RWPE1 (cell line): ENCODE measurements around the gene NRXN3.

Source experiments
- CTCF ChIA-PET: fragments of 350-600 bp; sonication (Branson Sonifier 250); formaldehyde crosslinking; extraction: SDS; loops from one replicate; lab custom pipeline; 2021; lab: Yijun Ruan, JAX
- POLR2A ChIA-PET: fragments of 400-600 bp; formaldehyde crosslinking; extraction: SDS; loops from one replicate; lab custom pipeline; 2020; ENCODE audit warnings: antibody characterized with exemption; ENCODE audit not compliant: low non-redundant PET; lab: Yijun Ruan, JAX
- DNase-seq: peaks from one replicate; pipeline ENCODE4 v3.0.0; 2012; ENCODE audit warnings: low spot score
- H3K27ac ChIP-seq: fragments of 450-650 bp; 2 replicates; pipeline ENCODE4 v1.5.1; 2017
- TF ChIP-seq, protein P1 (sequence below): fragments of 450-650 bp; conservative IDR thresholded peaks from 2 replicates; pipeline ENCODE4 v1.5.1; 2017; ENCODE audit warnings: low read depth, mild to moderate bottlenecking

Gene NRXN3

DNA sequence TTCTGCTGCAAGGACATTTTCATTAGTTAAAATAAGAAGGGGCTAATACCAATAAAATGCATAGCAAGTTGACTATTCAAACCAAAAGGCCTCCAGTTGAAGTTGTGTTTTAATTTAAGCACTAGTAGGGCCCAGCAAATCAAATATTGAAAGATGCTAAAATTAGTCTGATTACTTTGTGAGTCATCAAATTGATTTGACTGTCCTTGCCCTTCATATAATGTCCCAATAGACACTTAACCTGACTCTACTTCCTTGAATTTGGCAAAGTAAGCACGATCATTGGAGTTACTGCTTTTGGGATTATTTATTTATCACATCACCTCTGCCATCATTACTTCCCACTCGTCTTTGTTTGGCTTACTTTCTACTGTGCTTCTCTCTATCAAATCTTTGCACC, 1242.6 kb downstream of the NRXN3 start:
- no peak overlapping the region for H3K27ac ChIP-seq

DNA sequence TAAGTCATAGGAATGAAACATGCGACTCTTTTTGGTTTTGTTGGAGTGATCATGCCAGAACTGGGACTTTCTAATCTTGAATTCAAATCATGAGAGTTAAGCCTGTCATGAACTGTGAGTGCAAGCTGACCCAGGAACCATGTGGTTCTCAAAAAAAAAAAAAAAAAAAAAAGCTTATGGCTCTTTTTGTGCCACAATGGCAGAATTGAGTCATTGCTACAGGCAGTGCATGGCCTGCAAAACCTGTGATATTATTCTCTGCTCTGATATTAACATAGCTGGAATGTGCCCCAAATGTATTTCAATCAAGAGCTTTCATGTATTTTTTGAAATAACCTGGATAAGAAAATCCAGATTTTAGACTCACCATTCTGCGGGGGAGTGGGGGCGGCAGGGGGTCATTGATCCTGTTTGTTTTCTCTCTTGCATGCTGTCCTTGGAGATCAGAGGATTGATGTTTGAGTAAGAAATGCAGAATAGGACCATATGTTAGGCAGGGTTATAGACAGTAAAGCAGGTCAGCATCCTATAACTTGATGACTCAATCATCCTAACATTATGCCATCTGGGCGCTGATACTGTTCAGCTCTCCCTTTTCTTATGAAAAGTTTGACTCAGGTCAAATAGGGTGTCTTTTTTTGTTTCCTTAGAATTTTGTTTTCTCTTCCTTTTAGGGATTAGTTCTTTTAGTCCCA, 1243.7 kb downstream of the NRXN3 start:
- no peak overlapping the region for H3K27ac ChIP-seq
- TF ChIP-seq, protein P1, sequence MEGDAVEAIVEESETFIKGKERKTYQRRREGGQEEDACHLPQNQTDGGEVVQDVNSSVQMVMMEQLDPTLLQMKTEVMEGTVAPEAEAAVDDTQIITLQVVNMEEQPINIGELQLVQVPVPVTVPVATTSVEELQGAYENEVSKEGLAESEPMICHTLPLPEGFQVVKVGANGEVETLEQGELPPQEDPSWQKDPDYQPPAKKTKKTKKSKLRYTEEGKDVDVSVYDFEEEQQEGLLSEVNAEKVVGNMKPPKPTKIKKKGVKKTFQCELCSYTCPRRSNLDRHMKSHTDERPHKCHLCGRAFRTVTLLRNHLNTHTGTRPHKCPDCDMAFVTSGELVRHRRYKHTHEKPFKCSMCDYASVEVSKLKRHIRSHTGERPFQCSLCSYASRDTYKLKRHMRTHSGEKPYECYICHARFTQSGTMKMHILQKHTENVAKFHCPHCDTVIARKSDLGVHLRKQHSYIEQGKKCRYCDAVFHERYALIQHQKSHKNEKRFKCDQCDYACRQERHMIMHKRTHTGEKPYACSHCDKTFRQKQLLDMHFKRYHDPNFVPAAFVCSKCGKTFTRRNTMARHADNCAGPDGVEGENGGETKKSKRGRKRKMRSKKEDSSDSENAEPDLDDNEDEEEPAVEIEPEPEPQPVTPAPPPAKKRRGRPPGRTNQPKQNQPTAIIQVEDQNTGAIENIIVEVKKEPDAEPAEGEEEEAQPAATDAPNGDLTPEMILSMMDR: no peak
- DNase-seq: no peak
- ChIA-PET CTCF (no interaction called here), POLR2A (no interaction called here)

More for the DNA sequence above, 1242.6 kb downstream of the NRXN3 start:
- TF ChIP-seq, protein P1: no peak
- DNase-seq: no peak
- ChIA-PET POLR2A (no interaction called here), CTCF (no interaction called here)

- CTCF ChIA-PET: no interaction called here
- no peak for DNase-seq
- TF ChIP-seq, protein P1: no peak
These were observed 1245.6 kb downstream of the NRXN3 start for GRCh38 chr14:79415726-79416125.

GRCh38 chr14:79417961-79418360, 1247.8 kb downstream of the NRXN3 start:
- POLR2A ChIA-PET: no interaction called here
- H3K27ac ChIP-seq: no peak overlapping the region
- CTCF ChIA-PET: no interaction called here
- TF ChIP-seq, protein P1: no peak
- DNase-seq: no peak

More at GRCh38 chr14:79415726-79416125, 1245.6 kb downstream of the NRXN3 start:
- no peak overlapping the region for H3K27ac ChIP-seq
- POLR2A ChIA-PET: no interaction called here

GRCh38 chr14:79418649-79419415, 1248.7 kb downstream of the NRXN3 start:
- ChIA-PET CTCF (no interaction called here), POLR2A (no interaction called here)
- TF ChIP-seq, protein P1: no peak
- no peak for DNase-seq
- H3K27ac ChIP-seq: no peak overlapping the region

GRCh38 chr14:79419571-79420327, 1249.6 kb downstream of the NRXN3 start:
- TF ChIP-seq, protein P1: no peak
- CTCF ChIA-PET: no interaction called here
- POLR2A ChIA-PET: no interaction called here
- no peak overlapping the region for H3K27ac ChIP-seq
- DNase-seq: no peak
